Measurements from ENCODE around the gene RUBCNL.

DNA sequence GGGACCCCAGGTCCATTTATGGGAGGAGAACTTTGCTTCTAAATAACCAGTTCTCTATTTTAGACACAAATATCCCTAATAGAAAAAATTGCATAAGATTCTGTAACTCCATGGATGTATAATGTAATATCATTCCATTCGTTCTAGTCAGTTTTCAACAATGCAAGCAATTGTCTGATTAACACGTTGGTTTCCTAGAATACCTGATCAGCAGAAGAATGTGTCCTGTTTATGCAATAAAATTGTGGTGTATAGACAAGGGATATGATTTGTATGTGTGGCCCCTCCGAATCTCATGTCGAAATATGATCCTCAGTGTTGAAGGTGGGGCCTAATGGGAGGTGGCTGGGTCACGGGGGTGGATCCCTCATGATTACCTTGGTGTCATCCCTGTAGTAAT, 62.1 kb downstream of the RUBCNL start:
- TF ChIP-seq, protein P1, sequence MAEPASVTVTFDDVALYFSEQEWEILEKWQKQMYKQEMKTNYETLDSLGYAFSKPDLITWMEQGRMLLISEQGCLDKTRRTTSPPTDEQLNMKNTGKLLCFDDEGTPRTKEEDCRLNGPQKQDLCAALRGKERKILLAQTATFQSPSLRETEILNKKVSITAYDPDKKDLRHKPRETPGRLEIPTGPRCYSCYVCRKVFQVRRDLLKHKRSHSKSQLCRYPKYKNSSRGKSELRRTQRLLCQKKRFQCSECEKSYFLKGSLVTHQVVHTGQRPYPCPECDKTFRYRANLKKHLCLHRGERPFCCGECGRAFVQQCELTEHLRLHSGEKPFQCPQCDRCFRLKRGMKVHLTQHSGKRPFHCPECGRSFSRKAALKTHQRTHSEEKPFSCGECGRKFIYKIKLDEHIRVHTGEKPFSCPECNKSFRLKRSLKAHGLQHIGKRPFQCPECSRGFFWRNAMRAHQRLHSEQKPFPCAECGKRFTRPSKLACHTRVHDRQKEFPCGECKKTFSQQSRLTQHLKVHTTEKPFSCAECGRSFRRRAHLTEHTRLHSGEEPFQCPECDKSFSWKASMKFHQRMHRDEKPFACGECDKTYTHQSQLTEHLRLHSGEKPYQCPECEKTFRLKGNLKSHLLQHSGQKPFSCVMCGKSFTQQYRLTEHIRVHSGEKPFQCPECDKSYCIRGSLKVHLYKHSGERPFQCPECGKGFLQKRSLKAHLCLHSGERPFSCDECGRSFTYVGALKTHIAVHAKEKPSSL (CRISPR knock-in tag; conservative IDR thresholded peaks at IDR 0.05), result no peak
- TF ChIP-seq, protein P2, sequence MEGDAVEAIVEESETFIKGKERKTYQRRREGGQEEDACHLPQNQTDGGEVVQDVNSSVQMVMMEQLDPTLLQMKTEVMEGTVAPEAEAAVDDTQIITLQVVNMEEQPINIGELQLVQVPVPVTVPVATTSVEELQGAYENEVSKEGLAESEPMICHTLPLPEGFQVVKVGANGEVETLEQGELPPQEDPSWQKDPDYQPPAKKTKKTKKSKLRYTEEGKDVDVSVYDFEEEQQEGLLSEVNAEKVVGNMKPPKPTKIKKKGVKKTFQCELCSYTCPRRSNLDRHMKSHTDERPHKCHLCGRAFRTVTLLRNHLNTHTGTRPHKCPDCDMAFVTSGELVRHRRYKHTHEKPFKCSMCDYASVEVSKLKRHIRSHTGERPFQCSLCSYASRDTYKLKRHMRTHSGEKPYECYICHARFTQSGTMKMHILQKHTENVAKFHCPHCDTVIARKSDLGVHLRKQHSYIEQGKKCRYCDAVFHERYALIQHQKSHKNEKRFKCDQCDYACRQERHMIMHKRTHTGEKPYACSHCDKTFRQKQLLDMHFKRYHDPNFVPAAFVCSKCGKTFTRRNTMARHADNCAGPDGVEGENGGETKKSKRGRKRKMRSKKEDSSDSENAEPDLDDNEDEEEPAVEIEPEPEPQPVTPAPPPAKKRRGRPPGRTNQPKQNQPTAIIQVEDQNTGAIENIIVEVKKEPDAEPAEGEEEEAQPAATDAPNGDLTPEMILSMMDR (IDR thresholded peaks at IDR 0.05), result no peak
- no peak for TF ChIP-seq RELA (CRISPR knock-in tag; IDR thresholded peaks at IDR 0.05; ENCODE audit: borderline replicate concordance)
- TF ChIP-seq, protein P3, sequence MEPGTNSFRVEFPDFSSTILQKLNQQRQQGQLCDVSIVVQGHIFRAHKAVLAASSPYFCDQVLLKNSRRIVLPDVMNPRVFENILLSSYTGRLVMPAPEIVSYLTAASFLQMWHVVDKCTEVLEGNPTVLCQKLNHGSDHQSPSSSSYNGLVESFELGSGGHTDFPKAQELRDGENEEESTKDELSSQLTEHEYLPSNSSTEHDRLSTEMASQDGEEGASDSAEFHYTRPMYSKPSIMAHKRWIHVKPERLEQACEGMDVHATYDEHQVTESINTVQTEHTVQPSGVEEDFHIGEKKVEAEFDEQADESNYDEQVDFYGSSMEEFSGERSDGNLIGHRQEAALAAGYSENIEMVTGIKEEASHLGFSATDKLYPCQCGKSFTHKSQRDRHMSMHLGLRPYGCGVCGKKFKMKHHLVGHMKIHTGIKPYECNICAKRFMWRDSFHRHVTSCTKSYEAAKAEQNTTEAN (CRISPR knock-in tag; IDR thresholded peaks at IDR 0.05), result no peak
- TF ChIP-seq NR3C1 (CRISPR knock-in tag; conservative IDR thresholded peaks at IDR 0.05; ENCODE audit: low read depth), result no peak
- TF ChIP-seq NR1H2 (CRISPR knock-in tag; IDR thresholded peaks at IDR 0.05), result no peak
- TF ChIP-seq, protein P4, sequence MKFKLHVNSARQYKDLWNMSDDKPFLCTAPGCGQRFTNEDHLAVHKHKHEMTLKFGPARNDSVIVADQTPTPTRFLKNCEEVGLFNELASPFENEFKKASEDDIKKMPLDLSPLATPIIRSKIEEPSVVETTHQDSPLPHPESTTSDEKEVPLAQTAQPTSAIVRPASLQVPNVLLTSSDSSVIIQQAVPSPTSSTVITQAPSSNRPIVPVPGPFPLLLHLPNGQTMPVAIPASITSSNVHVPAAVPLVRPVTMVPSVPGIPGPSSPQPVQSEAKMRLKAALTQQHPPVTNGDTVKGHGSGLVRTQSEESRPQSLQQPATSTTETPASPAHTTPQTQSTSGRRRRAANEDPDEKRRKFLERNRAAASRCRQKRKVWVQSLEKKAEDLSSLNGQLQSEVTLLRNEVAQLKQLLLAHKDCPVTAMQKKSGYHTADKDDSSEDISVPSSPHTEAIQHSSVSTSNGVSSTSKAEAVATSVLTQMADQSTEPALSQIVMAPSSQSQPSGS (CRISPR knock-in tag; IDR thresholded peaks at IDR 0.05; ENCODE audit: borderline replicate concordance, low read depth), result no peak
- TF ChIP-seq CREB1 (CRISPR knock-in tag; IDR thresholded peaks at IDR 0.05), result no peak

All from WTC11 (cell line).